Loucy (cell line): ENCODE data around the gene CYFIP1.

ENCODE experiments used
- EZH2phosphoT487 ChIP-seq: fragments of 200-600 bp; IDR thresholded peaks from 2 replicates; pipeline ENCODE4 v1.6.1; 2018; ENCODE audit warnings: antibody characterized with exemption, mild to moderate bottlenecking, moderate library complexity, borderline replicate concordance
- TF ChIP-seq, protein P1 (sequence below): fragments of 200-600 bp; sonication (generic); conservative IDR thresholded peaks from 2 replicates; pipeline ENCODE4 v1.5.1; 2014; ENCODE audit warnings: mild to moderate bottlenecking, antibody characterized with exemption, low read length

DNA sequence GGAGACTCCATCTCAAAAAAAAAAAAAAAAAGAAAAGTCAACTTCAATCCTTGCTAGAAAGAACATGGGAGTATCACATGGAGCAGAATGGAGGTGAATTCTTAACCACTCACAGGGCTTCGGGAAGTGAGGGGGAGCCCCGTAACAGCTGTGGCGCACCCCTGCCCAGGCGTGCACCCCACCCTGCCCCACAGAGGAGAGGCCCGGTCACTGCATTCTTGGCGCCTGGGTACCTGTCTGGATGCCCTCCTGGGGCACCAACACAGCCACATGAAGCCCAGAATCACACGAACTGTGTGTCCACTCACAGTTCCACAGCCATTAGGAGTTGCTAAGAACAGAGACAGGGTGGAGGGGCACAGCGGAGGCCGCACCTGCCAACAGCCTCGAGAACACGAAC lies 89.9 kb downstream of the CYFIP1 start:
- TF ChIP-seq, protein P1, sequence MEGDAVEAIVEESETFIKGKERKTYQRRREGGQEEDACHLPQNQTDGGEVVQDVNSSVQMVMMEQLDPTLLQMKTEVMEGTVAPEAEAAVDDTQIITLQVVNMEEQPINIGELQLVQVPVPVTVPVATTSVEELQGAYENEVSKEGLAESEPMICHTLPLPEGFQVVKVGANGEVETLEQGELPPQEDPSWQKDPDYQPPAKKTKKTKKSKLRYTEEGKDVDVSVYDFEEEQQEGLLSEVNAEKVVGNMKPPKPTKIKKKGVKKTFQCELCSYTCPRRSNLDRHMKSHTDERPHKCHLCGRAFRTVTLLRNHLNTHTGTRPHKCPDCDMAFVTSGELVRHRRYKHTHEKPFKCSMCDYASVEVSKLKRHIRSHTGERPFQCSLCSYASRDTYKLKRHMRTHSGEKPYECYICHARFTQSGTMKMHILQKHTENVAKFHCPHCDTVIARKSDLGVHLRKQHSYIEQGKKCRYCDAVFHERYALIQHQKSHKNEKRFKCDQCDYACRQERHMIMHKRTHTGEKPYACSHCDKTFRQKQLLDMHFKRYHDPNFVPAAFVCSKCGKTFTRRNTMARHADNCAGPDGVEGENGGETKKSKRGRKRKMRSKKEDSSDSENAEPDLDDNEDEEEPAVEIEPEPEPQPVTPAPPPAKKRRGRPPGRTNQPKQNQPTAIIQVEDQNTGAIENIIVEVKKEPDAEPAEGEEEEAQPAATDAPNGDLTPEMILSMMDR, result no peak
- TF ChIP-seq EZH2phosphoT487, result no peak
